ENCODE measurements around the gene RPL28. TPM values are rescaled to one million over a fixed set of nuclear protein-coding genes. Genes with fewer than 3 reads are reported as not detected.

Gene RPL28
- total RNA-seq, 2 experiments from 2014 or later, result 3,995 to 4,178 TPM

DNA sequence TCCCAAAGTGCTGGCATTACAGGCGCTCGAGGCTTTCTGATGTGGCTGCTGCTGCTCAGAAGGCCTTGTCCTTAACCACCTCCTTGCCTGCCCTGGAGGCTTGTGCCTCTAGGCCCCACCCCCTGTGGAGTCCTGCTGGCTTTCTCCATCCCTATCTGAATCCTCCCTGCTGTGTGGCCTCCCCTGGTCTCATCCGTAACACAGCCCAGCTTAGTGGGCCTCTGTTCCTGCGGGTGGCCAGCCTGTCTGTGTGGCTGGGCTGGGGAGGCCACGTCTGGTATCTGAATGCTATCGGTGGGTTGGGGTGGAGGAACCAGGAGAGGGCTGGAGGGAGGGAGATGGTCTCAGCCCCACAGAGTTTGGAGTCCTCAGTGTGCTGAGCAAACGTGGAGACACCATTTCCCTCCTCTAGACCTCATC, 4.7 kb downstream of the RPL28 start:
- H3K9me3 ChIP-seq (ENCODE audit: control insufficient read depth in 1 of 2, insufficient read depth in 1 of 2, low read length in 2 of 2), result no peaks in the 10 kb centered on the region
- DNase-seq, result no peak
- no peak for ATAC-seq (ENCODE audit: poor library complexity)
- intact Hi-C loops (cut with DNase I, micrococcal nuclease), result no loop called here
- H3K4me1 ChIP-seq (ENCODE audit: insufficient read depth, low read length), result peaks cover 51% of the 10 kb centered on the region
- H3K4me3 ChIP-seq (ENCODE audit: low read length), result no peak overlapping the region
- Mint-ChIP-seq H3K4me1 (ENCODE audit: low read depth) (peaks cover 52% of the 10 kb centered on the region), H3K27ac (peak overlapping the region; percentile 47), H3K36me3 (ENCODE audit: low read depth) (peaks cover 65% of the 10 kb centered on the region), H3K27me3 (no peaks in the 10 kb centered on the region), H3K4me3 (peak overlapping the region; percentile 35), H3K9me3 (no peaks in the 10 kb centered on the region)
- peaks cover 51% of the 10 kb centered on the region for H3K36me3 ChIP-seq (ENCODE audit: insufficient read depth, low read length)
- CTCF ChIA-PET, result no interaction called here
- POLR2A ChIA-PET, result interaction anchor here (1.1 to 2.0 kb wide), 3 partner anchors 10 to 51 kb away, joined by 7 to 8 read pairs (median 7); partner anchors contain the start of genes KMT5C and UBE2S
- H3K27ac ChIP-seq (ENCODE audit: low read depth in 1 of 2, low read length in 2 of 2), result no peak overlapping the region
- TF ChIP-seq, protein P1, sequence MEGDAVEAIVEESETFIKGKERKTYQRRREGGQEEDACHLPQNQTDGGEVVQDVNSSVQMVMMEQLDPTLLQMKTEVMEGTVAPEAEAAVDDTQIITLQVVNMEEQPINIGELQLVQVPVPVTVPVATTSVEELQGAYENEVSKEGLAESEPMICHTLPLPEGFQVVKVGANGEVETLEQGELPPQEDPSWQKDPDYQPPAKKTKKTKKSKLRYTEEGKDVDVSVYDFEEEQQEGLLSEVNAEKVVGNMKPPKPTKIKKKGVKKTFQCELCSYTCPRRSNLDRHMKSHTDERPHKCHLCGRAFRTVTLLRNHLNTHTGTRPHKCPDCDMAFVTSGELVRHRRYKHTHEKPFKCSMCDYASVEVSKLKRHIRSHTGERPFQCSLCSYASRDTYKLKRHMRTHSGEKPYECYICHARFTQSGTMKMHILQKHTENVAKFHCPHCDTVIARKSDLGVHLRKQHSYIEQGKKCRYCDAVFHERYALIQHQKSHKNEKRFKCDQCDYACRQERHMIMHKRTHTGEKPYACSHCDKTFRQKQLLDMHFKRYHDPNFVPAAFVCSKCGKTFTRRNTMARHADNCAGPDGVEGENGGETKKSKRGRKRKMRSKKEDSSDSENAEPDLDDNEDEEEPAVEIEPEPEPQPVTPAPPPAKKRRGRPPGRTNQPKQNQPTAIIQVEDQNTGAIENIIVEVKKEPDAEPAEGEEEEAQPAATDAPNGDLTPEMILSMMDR (IDR thresholded peaks at IDR 0.05), result no peak
- H3K27me3 ChIP-seq (ENCODE audit: control insufficient read depth in 1 of 2, insufficient read depth in 2 of 2, low read length in 2 of 2), result no peaks in the 10 kb centered on the region

DNA sequence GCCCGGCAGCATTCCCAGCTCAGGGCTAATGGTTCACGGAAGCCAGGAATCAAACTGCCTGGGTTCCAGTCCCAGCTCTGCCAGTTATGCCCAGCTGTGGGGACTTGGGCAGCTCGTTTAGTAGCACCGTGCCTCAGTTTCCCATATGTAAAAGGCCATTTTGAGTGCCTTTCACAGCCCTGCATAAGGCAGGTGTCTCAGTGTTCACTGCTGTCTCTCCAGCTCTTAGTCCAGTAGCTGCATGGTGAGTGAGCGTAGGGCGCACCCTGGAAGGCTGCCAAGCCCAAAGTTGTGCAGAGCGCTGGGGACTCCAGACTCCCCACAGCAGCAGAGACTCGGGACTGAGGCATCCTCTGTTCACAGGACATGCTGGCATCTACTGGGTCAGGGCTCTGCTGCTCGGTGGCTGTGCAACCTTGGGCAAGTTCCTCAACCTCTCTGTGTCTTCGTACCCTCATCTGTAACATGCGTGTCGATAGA, 5.5 kb downstream of the RPL28 start:
- TF ChIP-seq, protein P1 (IDR thresholded peaks at IDR 0.05), result no peak
- H3K27ac Mint-ChIP-seq, result no peak overlapping the region
- Histone ChIP-seq H3K4me1 (ENCODE audit: insufficient read depth, low read length) (peaks cover 49% of the 10 kb centered on the region), H3K9me3 (ENCODE audit: control insufficient read depth in 1 of 2, insufficient read depth in 1 of 2, low read length in 2 of 2) (no peaks in the 10 kb centered on the region), H3K27ac (ENCODE audit: low read depth in 1 of 2, low read length in 2 of 2) (no peak overlapping the region), H3K27me3 (ENCODE audit: control insufficient read depth in 1 of 2, insufficient read depth in 2 of 2, low read length in 2 of 2) (no peaks in the 10 kb centered on the region), H3K36me3 (ENCODE audit: insufficient read depth, low read length) (peaks cover 51% of the 10 kb centered on the region), H3K4me3 (ENCODE audit: low read length) (no peak overlapping the region)
- H3K4me3 Mint-ChIP-seq, result no peak overlapping the region
- peak in 1 of 14 experiments; percentile 3 for DNase-seq
- H3K4me1 Mint-ChIP-seq (ENCODE audit: low read depth), result peaks cover 46% of the 10 kb centered on the region
- H3K36me3 Mint-ChIP-seq (ENCODE audit: low read depth), result peaks cover 57% of the 10 kb centered on the region
- ATAC-seq (ENCODE audit: poor library complexity), result no peak
- ChIA-PET CTCF (no interaction called here), POLR2A (interaction anchor here (0.9 to 1.1 kb wide), 3 partner anchors 8 to 52 kb away, joined by 3 to 8 read pairs (median 3); partner anchors contain the start of genes KMT5C and UBE2S)
- H3K27me3 Mint-ChIP-seq, result no peaks in the 10 kb centered on the region
- H3K9me3 Mint-ChIP-seq, result no peaks in the 10 kb centered on the region
- intact Hi-C loops (cut with DNase I, micrococcal nuclease), result no loop called here

DNA sequence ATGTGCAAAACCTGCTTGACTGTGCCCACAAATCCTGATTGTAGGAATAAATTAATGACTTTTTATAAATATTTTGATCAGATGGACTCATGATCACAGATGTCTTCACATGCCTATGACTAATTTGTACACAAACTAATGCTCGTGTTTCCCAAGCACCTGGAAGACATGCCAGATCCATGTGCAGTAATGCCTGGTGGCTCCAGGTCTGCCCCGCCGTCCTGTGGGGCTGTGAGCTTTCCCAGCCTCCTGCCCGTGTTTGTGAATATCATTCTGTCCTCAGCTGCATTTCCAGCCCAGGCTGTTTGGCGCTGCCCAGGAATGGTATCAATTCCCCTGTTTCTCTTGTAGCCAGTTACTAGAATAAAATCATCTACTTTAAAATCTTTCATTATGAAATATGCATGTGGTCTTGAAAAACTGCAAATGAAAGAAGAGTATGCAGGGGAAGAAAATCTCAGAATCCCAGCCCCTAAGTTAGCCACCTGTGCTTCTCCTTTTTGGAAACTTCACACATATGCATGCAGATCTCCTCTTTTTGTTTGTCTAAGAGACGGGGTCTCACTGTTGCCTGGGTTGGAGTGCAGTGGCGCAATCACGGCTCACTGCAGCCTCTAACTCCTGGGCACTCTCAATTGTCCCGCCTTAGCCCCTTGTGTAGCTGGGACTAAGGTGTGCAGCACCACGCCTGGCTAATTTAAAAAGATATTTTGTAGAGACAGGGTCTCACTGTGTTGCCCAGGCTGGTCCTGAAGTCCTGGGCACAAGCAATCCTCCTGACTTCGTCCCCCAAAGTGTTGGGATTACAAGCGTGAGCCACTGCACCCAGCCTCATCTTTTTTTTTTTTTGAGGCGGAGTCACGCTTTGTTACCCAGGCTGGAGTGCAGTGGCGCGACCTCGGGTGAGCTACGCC, 6.2 kb downstream of the RPL28 start:
- Histone ChIP-seq H3K27ac (ENCODE audit: low read depth in 1 of 2, low read length in 2 of 2) (no peak overlapping the region), H3K9me3 (ENCODE audit: control insufficient read depth in 1 of 2, insufficient read depth in 1 of 2, low read length in 2 of 2) (no peaks in the 10 kb centered on the region), H3K4me1 (ENCODE audit: insufficient read depth, low read length) (peaks cover 41% of the 10 kb centered on the region), H3K36me3 (ENCODE audit: insufficient read depth, low read length) (peaks cover 48% of the 10 kb centered on the region), H3K27me3 (ENCODE audit: control insufficient read depth in 1 of 2, insufficient read depth in 2 of 2, low read length in 2 of 2) (no peaks in the 10 kb centered on the region), H3K4me3 (ENCODE audit: low read length) (no peak overlapping the region)
- ATAC-seq (ENCODE audit: poor library complexity) (no peak), DNase-seq (peak in 1 of 14 experiments; percentile 1)
- Mint-ChIP-seq H3K27ac (peak overlapping the region; percentile 35), H3K9me3 (no peaks in the 10 kb centered on the region), H3K36me3 (ENCODE audit: low read depth) (peaks cover 51% of the 10 kb centered on the region), H3K4me1 (ENCODE audit: low read depth) (peaks cover 39% of the 10 kb centered on the region), H3K27me3 (no peaks in the 10 kb centered on the region), H3K4me3 (peak overlapping the region; percentile 23)
- ChIA-PET POLR2A (interaction anchor here (0.9 to 1.1 kb wide), 3 partner anchors 9 to 52 kb away, joined by 3 to 8 read pairs (median 3); partner anchors contain the start of genes KMT5C and UBE2S), CTCF (no interaction called here)
- intact Hi-C loops (cut with DNase I, micrococcal nuclease), result no loop called here
- TF ChIP-seq, protein P1 (IDR thresholded peaks at IDR 0.05), result no peak
